ENCODE results near the gene MLXIP.

DNA sequence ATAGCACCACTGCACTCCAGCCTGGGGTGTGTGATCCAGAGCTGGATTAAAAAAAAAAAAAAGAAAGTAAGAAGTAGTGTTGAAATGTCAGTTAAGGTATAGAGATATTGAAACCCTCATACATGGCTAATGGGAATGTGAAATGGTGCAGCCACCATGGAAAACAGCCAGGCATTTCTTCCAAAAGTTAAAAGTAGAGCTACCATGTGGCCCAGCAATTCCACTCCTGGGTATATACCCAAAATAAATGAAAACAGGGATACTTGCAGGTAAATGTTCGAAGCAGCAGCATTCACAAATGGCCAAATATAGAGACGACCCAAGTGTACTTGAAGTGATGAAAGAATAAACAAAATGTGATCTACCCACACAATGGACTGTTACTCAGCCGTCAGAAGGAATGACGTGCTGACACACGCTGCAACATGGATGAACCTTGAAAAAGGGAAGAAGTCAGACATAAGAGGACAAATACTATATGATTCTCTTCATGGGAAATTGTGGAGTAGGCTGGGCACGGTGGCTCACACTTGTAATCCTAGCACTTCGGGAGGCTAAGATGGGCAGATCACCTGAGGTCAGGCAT is 80.2 kb downstream of the MLXIP start:
- TF ChIP-seq, protein P1, sequence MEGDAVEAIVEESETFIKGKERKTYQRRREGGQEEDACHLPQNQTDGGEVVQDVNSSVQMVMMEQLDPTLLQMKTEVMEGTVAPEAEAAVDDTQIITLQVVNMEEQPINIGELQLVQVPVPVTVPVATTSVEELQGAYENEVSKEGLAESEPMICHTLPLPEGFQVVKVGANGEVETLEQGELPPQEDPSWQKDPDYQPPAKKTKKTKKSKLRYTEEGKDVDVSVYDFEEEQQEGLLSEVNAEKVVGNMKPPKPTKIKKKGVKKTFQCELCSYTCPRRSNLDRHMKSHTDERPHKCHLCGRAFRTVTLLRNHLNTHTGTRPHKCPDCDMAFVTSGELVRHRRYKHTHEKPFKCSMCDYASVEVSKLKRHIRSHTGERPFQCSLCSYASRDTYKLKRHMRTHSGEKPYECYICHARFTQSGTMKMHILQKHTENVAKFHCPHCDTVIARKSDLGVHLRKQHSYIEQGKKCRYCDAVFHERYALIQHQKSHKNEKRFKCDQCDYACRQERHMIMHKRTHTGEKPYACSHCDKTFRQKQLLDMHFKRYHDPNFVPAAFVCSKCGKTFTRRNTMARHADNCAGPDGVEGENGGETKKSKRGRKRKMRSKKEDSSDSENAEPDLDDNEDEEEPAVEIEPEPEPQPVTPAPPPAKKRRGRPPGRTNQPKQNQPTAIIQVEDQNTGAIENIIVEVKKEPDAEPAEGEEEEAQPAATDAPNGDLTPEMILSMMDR (IDR thresholded peaks at IDR 0.05; ENCODE audit: low read length), result no peak
- no peak for TF ChIP-seq EZH2phosphoT487 (IDR thresholded peaks at IDR 0.05; ENCODE audit: low read length)
- no peak for TF ChIP-seq EZH2 (optimal IDR thresholded peaks at IDR 0.05; ENCODE audit: low read depth, low read length)

Measured in MM.1S (cell line).